ENCODE measurements around the gene XRCC3. TPM values are rescaled to one million over a fixed set of nuclear protein-coding genes. Genes with fewer than 3 reads are reported as not detected.

XRCC3 gene
- total and polyA plus RNA-seq, 4 donors = 1.7 to 14.1 (median 2.8) TPM

GRCh38 chr14:103687712-103688111, 27.5 kb downstream of the XRCC3 start:
- H3K4me3 ChIP-seq (ENCODE audit: low read depth in 1 of 3, low read length in 3 of 3) = no peak overlapping the region
- H3K27me3 ChIP-seq (ENCODE audit: control insufficient read depth in 4 of 4, insufficient read depth in 4 of 4, low read length in 3 of 4) = no peaks in the 10 kb centered on the region
- no peak for DNase-seq (ENCODE audit: low spot score)
- no peak overlapping the region for H3K27ac ChIP-seq (ENCODE audit: low read depth in 1 of 2, low read length in 2 of 2)
- 93% methylated on average over 4 of the region's 4 CpGs for WGBS
- no peak overlapping the region for H3K9ac ChIP-seq (ENCODE audit: low read depth in 1 of 2, low read length in 2 of 2)
- peaks cover 14 to 41% (median 33%) of the 10 kb centered on the region in 4 donors for H3K36me3 ChIP-seq (ENCODE audit: control insufficient read depth in 4 of 4, insufficient read depth in 3 of 4, low read depth in 1 of 4, low read length in 3 of 4)
- TF ChIP-seq REST (IDR thresholded peaks at IDR 0.05) = no peak
- no peak for TF ChIP-seq TAF1 (conservative IDR thresholded peaks at IDR 0.05)
- no peak for TF ChIP-seq HNF4G (IDR thresholded peaks at IDR 0.05)
- no peak for TF ChIP-seq RAD21 (IDR thresholded peaks at IDR 0.05)
- TF ChIP-seq SP1 (IDR thresholded peaks at IDR 0.05) = no peak
- no peak for TF ChIP-seq JUND (IDR thresholded peaks at IDR 0.05)
- no peak for TF ChIP-seq FOXA2 (IDR thresholded peaks at IDR 0.05)
- TF ChIP-seq MAX (IDR thresholded peaks at IDR 0.05) = no peak
- no peak for TF ChIP-seq HNF4A (conservative IDR thresholded peaks at IDR 0.05)
- TF ChIP-seq EGR1 (IDR thresholded peaks at IDR 0.05; ENCODE audit: low read depth in 2 of 2) = no peak
- TF ChIP-seq ATF3 (IDR thresholded peaks at IDR 0.05) = no peak
- TF ChIP-seq FOXA1 (IDR thresholded peaks at IDR 0.05) = no peak
- TF ChIP-seq GABPA (IDR thresholded peaks at IDR 0.05 in 1 of 2, conservative IDR thresholded peaks at IDR 0.05 in 1 of 2) = no peak
- no peak for TF ChIP-seq ZBTB33 (IDR thresholded peaks at IDR 0.05)
- TF ChIP-seq CTCF (IDR thresholded peaks at IDR 0.05; ENCODE audit: low read depth, low read length, missing input control) = no peak
- H3K4me1 ChIP-seq (ENCODE audit: control insufficient read depth in 4 of 4, insufficient read depth in 4 of 4, low read length in 3 of 4) = no peaks in the 10 kb centered on the region
- H3K9me3 ChIP-seq (ENCODE audit: control insufficient read depth in 4 of 4, low read length in 3 of 4) = no peaks in the 10 kb centered on the region

- H3K9me3 ChIP-seq (ENCODE audit: control insufficient read depth in 4 of 4, low read length in 3 of 4) = no peaks in the 10 kb centered on the region
- no peaks in the 10 kb centered on the region for H3K27me3 ChIP-seq (ENCODE audit: control insufficient read depth in 4 of 4, insufficient read depth in 4 of 4, low read length in 3 of 4)
- peaks cover 10 to 41% (median 32%) of the 10 kb centered on the region in 4 donors for H3K36me3 ChIP-seq (ENCODE audit: control insufficient read depth in 4 of 4, insufficient read depth in 3 of 4, low read depth in 1 of 4, low read length in 3 of 4)
- no peak overlapping the region for H3K9ac ChIP-seq (ENCODE audit: low read depth in 1 of 2, low read length in 2 of 2)
- H3K4me1 ChIP-seq (ENCODE audit: control insufficient read depth in 4 of 4, insufficient read depth in 4 of 4, low read length in 3 of 4) = no peaks in the 10 kb centered on the region
- WGBS = 75% methylated on average over 19 of the region's 19 CpGs
- H3K27ac ChIP-seq (ENCODE audit: low read depth in 1 of 2, low read length in 2 of 2) = no peak overlapping the region
- H3K4me3 ChIP-seq (ENCODE audit: low read depth in 1 of 3, low read length in 3 of 3) = no peak overlapping the region
- DNase-seq (ENCODE audit: low spot score) = no peak
- TF ChIP-seq CTCF (IDR thresholded peaks at IDR 0.05; ENCODE audit: low read depth, low read length, missing input control) = no peak
- TF ChIP-seq REST (IDR thresholded peaks at IDR 0.05) = no peak
- TF ChIP-seq FOXA1 (IDR thresholded peaks at IDR 0.05) = no peak
Observed at GRCh38 chr14:103686831-103687485, 28.3 kb downstream of the XRCC3 start.

All from liver (tissue), 9 donors.